Peyer's patch (tissue), 4 donors: Measurements from ENCODE around the gene WWOX.

Experiments used
- CTCF ChIP-seq, 6 experiments: fragments of 450-650 bp in 4 of 6; fragments of 200-600 bp in 2 of 6; sonication (generic) in 1 of 6; IDR thresholded peaks; one replicate each; pipeline ENCODE4 v1.5.1; 2017 to 2019; ENCODE audit warnings: antibody characterized with exemption in 6 of 6, mild to moderate bottlenecking in 3 of 6, moderate library complexity in 1 of 6
- POLR2A ChIP-seq, 2 donors: fragments of 450-650 bp; IDR thresholded peaks; one replicate each; pipeline ENCODE4 v1.5.1; 2017; ENCODE audit warnings: antibody characterized with exemption in 2 of 2, mild to moderate bottlenecking in 2 of 2, moderate library complexity in 2 of 2

GRCh38 chr16:78877114-78877655 lies 777.7 kb downstream of the WWOX start:
- TF ChIP-seq CTCF (IDR thresholded peaks at IDR 0.05) (no peak), POLR2A (IDR thresholded peaks at IDR 0.05) (no peak)
